ENCODE data around the gene SGTA. TPM values are rescaled to one million over a fixed set of nuclear protein-coding genes. Genes with fewer than 3 reads are reported as not detected.

The SGTA gene
- total RNA-seq, 3 donors from 2014 or later (not counting 1 experiment from before 2014, with no cell fraction given): 35.2 to 38.1 (median 36.2) TPM

DNA sequence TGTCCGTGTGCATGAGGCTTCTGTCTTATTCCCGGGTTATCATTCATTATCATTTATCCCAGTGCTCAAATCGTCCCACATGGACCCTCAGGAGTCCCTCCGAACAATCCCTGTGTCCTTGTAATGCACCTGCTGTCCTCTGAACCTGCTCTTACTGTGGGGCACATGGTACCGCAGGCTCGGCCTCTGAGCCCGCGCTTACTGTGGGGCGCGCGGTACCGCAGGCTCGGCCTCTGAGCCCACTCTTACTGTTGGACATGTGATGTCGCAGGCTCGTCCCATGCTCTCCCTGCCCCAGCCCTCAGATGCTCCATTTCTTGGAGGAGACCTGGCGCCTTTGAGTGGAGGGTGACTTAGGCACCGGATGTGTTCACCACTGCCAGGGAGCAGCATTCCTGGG is 19.8 kb upstream of the SGTA start:
- Mint-ChIP-seq H3K36me3 (no peaks in the 10 kb centered on the region), H3K4me1 (peaks cover 7 to 11% of the 10 kb centered on the region in 2 donors), H3K4me3 (no peak overlapping the region), H3K27ac (peak overlapping the region; percentile 10 to 56), H3K9me3 (no peaks in the 10 kb centered on the region), H3K27me3 (ENCODE audit: low read depth in 2 of 2) (no peaks in the 10 kb centered on the region)
- TF ChIP-seq, protein P1, sequence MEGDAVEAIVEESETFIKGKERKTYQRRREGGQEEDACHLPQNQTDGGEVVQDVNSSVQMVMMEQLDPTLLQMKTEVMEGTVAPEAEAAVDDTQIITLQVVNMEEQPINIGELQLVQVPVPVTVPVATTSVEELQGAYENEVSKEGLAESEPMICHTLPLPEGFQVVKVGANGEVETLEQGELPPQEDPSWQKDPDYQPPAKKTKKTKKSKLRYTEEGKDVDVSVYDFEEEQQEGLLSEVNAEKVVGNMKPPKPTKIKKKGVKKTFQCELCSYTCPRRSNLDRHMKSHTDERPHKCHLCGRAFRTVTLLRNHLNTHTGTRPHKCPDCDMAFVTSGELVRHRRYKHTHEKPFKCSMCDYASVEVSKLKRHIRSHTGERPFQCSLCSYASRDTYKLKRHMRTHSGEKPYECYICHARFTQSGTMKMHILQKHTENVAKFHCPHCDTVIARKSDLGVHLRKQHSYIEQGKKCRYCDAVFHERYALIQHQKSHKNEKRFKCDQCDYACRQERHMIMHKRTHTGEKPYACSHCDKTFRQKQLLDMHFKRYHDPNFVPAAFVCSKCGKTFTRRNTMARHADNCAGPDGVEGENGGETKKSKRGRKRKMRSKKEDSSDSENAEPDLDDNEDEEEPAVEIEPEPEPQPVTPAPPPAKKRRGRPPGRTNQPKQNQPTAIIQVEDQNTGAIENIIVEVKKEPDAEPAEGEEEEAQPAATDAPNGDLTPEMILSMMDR (IDR thresholded peaks at IDR 0.05): no peak
- Histone ChIP-seq H3K4me3 (ENCODE audit: low read length) (no peak overlapping the region), H3K27ac (ENCODE audit: low read length) (no peak overlapping the region), H3K36me3 (ENCODE audit: control insufficient read depth, insufficient read depth, low read length) (peaks cover 8% of the 10 kb centered on the region), H3K27me3 (ENCODE audit: control insufficient read depth, insufficient read depth, low read length) (no peaks in the 10 kb centered on the region), H3K4me1 (ENCODE audit: control insufficient read depth, insufficient read depth, low read length) (no peaks in the 10 kb centered on the region), H3K9me3 (ENCODE audit: control insufficient read depth, insufficient read depth, low read length) (no peaks in the 10 kb centered on the region)
- intact Hi-C loops (cut with micrococcal nuclease): no loop called here
- ATAC-seq (no peak), DNase-seq (no peak)
- WGBS (ENCODE audit: insufficient coverage): 98% methylated on average over 17 of the region's 17 CpGs

GRCh38 chr19:2800506-2800905 is 17.4 kb upstream of the SGTA start:
- H3K9me3 ChIP-seq (ENCODE audit: control insufficient read depth, insufficient read depth, low read length): no peaks in the 10 kb centered on the region
- H3K4me3 Mint-ChIP-seq: no peak overlapping the region
- H3K4me1 Mint-ChIP-seq: peaks cover 7 to 11% of the 10 kb centered on the region in 2 donors
- H3K27ac Mint-ChIP-seq: no peak overlapping the region
- no peak overlapping the region for H3K4me3 ChIP-seq (ENCODE audit: low read length)
- TF ChIP-seq, protein P1 (IDR thresholded peaks at IDR 0.05): no peak
- DNase-seq (no peak), ATAC-seq (no peak)
- no peaks in the 10 kb centered on the region for H3K27me3 Mint-ChIP-seq (ENCODE audit: low read depth in 2 of 2)
- peaks cover 13% of the 10 kb centered on the region for H3K36me3 ChIP-seq (ENCODE audit: control insufficient read depth, insufficient read depth, low read length)
- H3K36me3 Mint-ChIP-seq: no peaks in the 10 kb centered on the region
- no peaks in the 10 kb centered on the region for H3K9me3 Mint-ChIP-seq
- WGBS (ENCODE audit: insufficient coverage): 98% methylated on average over 22 of the region's 22 CpGs
- H3K27ac ChIP-seq (ENCODE audit: low read length): no peak overlapping the region
- H3K27me3 ChIP-seq (ENCODE audit: control insufficient read depth, insufficient read depth, low read length): no peaks in the 10 kb centered on the region
- intact Hi-C loops (cut with micrococcal nuclease): no loop called here
- no peaks in the 10 kb centered on the region for H3K4me1 ChIP-seq (ENCODE audit: control insufficient read depth, insufficient read depth, low read length)

- H3K36me3 Mint-ChIP-seq: no peaks in the 10 kb centered on the region
- Histone ChIP-seq H3K36me3 (ENCODE audit: control insufficient read depth, insufficient read depth, low read length) (peaks cover 8% of the 10 kb centered on the region), H3K27ac (ENCODE audit: low read length) (no peak overlapping the region), H3K27me3 (ENCODE audit: control insufficient read depth, insufficient read depth, low read length) (no peaks in the 10 kb centered on the region), H3K4me3 (ENCODE audit: low read length) (no peak overlapping the region), H3K4me1 (ENCODE audit: control insufficient read depth, insufficient read depth, low read length) (no peaks in the 10 kb centered on the region), H3K9me3 (ENCODE audit: control insufficient read depth, insufficient read depth, low read length) (no peaks in the 10 kb centered on the region)
- H3K9me3 Mint-ChIP-seq: no peaks in the 10 kb centered on the region
- H3K27ac Mint-ChIP-seq: no peak overlapping the region
- intact Hi-C loops (cut with micrococcal nuclease): no loop called here
- no peaks in the 10 kb centered on the region for H3K27me3 Mint-ChIP-seq (ENCODE audit: low read depth in 2 of 2)
- ATAC-seq (no peak), DNase-seq (no peak)
- 96% methylated on average over 41 of the region's 41 CpGs for WGBS (ENCODE audit: insufficient coverage)
- H3K4me3 Mint-ChIP-seq: no peak overlapping the region
- peaks cover 7 to 11% of the 10 kb centered on the region in 2 donors for H3K4me1 Mint-ChIP-seq
- TF ChIP-seq, protein P1 (IDR thresholded peaks at IDR 0.05): no peak
Observed at GRCh38 chr19:2799273-2800020, 16.4 kb upstream of the SGTA start.

- H3K27me3 Mint-ChIP-seq (ENCODE audit: low read depth in 2 of 2): no peaks in the 10 kb centered on the region
- H3K36me3 ChIP-seq (ENCODE audit: control insufficient read depth, insufficient read depth, low read length): peaks cover 10% of the 10 kb centered on the region
Observed at GRCh38 chr19:2798733-2799132, 15.7 kb upstream of the SGTA start.

More at GRCh38 chr19:2798733-2799132, 15.7 kb upstream of the SGTA start:
- intact Hi-C loops (cut with micrococcal nuclease): no loop called here
- WGBS (ENCODE audit: insufficient coverage): 96% methylated on average over 7 of the region's 7 CpGs
- no peak overlapping the region for H3K27ac ChIP-seq (ENCODE audit: low read length)
- H3K4me3 ChIP-seq (ENCODE audit: low read length): no peak overlapping the region
- H3K4me1 Mint-ChIP-seq: peaks cover 7 to 9% of the 10 kb centered on the region in 2 donors
- TF ChIP-seq, protein P1 (IDR thresholded peaks at IDR 0.05): no peak
- no peaks in the 10 kb centered on the region for H3K36me3 Mint-ChIP-seq
- H3K9me3 ChIP-seq (ENCODE audit: control insufficient read depth, insufficient read depth, low read length): no peaks in the 10 kb centered on the region
- no peak for DNase-seq
- no peak overlapping the region for H3K4me3 Mint-ChIP-seq
- H3K27ac Mint-ChIP-seq: no peak overlapping the region
- no peaks in the 10 kb centered on the region for H3K9me3 Mint-ChIP-seq
- ATAC-seq: no peak
- H3K27me3 ChIP-seq (ENCODE audit: control insufficient read depth, insufficient read depth, low read length): no peaks in the 10 kb centered on the region
- H3K4me1 ChIP-seq (ENCODE audit: control insufficient read depth, insufficient read depth, low read length): no peaks in the 10 kb centered on the region

Data from natural killer cell (primary cell).